T-helper 22 cell (primary cell): Measurements from ENCODE around the gene ADSL.
"Not testable (repeated sequence)": the region's sequence is repeated elsewhere in the genome, so short reads cannot be mapped to it uniquely, and the experiment has no call there.

Source experiments
- DNase-seq: peaks from one replicate; pipeline ENCODE4 v3.0.0-alpha.2; 2020; ENCODE audit warnings: low read depth

Gene ADSL

DNA sequence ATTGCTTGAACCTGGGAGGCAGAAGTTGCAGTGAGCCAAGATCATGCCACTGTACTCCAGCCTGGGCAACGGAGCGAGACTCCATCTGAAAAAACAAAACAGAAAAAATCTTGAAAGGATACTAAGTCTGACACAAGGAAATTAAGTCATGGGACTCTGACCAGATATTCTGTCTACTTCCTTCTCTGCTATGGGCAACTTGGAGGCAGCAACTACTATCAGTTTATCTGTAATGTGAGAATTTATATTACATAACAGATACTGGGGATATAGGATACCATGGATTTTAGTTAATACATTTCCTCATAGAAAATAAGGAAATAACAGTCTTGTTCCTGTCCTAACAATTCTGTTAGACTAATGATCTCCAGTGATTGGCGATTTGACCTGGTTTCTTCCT lies 22.5 kb downstream of the ADSL start:
- DNase-seq = no peak

DNA sequence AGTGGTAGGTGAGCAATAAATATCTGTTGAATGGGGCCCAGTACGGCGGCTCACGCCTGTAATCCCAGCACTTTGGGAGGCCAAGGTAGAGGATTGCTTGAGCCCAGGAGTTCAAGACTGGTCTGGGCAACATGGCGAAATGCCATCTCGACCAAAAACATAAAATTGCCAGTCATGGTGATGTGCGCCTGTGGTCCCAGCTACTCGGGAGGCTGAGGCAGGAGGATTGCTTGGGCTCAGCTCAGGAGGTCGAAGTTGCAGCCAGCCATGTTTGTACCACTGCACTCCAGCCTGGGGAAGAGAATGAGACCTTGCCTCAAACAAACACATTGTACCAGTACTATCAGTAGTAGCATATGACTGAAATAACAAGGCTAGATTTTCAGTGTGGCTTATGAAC lies 28.3 kb downstream of the ADSL start:
- DNase-seq = no peak

DNA sequence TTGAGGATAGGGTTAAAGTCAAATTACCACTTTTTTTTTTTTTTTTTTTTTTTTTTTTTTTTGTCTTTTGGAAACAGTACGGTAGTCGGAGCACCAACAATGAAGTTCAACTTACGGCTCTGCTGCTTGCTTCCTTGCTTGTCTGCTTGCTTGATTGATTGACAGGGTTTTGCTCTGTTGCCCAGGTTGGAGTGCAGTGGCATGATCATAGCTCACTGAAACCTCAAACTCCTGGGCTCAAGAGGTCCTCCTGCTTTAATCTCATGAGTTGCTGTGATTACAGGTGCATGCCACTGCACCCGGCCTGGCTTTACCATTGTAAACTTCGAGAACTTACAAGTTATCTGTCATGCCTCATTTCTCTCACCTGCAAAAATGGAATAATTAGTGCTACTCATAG lies 29.8 kb downstream of the ADSL start:
- DNase-seq = no peak

DNA sequence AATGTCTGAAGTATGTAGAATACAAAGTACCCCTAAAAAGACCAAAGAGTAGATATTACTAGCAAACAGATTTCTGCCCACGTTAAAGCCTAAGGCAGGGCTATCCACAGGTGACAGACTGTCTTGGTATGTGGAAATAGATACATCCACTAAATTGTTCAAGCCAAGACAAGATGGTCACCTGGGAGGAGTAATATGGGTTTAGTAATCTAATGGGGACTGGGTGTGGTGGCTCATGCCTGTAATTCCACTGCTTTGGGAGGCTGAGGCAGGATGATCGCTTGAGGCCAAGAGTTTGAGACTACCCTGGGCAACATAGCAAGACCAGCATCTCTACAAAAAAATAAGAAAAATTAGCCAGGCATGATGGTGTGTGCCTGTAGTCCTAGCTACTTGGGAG lies 31.6 kb downstream of the ADSL start:
- DNase-seq = no peak

DNA sequence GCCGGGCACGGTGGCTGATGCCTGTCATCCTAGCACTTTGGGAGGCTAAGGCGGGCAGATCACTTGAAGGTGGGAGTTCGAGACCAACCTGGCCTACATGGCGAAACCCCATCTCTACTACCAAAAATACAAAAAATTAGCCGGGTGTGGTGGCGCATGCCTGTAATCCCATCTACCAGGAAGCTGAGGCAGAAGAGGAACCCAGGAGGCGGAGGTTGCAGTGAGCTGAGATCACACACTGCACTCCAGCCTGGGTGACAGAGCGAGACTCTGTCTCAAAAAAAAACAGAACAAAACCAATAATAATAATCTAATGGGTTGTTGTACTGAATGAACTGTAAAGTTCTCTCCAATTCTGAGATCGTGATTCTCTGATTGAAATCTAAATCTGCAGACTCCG lies 32.1 kb downstream of the ADSL start:
- not testable (repeated sequence) for DNase-seq

DNA sequence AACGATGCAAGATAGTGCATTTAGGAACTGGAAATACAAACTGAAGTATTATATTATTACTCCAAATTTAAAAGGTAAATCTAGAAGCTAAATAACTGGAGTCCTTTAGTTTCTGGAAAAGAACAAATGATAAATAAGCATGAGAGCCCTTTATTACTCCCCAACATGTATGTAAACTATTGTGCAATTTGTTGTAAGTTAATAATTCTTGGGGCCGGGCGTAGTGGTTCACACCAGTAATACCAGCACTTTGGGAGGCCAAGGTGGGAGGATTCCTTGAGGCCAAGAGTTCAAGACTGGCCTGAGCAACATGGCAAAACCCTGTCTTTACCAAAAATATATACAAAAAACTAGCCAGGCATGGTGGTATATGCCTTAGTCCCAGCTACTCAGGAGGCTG lies 35.2 kb downstream of the ADSL start:
- DNase-seq = no peak

DNA sequence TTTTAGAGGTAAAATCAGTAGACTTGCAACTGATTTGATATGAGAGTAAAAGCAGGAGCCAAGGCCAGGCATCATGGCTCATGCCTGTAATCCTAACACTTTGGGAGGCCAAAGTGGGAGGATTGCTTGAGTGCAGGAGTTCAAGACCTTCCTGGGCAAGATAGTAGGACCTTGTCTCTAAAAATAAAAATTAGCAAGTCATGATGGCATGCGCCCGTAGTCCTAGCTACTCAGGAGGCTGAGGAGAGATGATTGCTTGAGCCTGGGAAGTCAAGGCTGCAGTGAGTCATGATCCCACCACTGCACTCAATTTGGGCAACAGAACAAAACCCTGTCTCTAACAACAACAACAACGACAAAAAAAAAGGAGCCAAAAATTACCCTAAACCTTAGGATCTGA lies 37.6 kb downstream of the ADSL start:
- DNase-seq = no peak

DNA sequence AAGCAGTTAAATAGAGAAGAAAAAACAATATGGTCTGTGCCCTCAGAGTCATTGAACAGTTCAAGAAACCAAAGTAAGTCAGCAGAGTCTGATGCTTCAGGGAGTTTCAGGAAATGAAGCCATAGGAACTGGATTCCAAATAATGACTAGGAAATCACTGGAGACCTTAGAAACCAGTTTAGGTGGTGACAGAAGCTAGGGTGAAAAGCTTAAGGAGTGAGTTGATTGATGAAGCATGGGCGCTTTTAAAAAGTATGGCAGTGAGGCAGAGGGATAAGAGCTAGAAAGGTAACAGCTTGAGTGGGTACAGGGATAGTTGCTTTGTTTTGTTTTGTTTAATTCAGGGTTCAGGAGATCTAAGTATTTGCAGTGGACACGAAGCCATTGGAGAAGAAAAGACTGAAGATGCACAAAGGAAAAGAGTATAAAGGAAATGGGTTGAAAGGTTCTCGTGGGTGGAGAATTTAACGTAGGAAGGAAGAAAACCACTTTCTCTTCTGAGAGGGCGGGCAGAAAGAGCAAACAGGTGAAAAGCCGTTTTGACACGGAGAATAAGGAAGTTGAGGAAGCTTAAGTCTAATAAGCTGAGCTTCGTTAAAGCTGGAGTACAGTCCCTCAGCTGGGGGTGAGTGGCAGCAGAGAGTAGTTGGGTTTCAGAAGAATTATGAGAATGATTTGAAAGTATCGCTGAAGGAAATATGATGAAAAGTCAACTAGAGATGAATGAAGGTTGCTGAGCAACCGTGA lies 38.9 kb downstream of the ADSL start:
- no peak for DNase-seq

DNA sequence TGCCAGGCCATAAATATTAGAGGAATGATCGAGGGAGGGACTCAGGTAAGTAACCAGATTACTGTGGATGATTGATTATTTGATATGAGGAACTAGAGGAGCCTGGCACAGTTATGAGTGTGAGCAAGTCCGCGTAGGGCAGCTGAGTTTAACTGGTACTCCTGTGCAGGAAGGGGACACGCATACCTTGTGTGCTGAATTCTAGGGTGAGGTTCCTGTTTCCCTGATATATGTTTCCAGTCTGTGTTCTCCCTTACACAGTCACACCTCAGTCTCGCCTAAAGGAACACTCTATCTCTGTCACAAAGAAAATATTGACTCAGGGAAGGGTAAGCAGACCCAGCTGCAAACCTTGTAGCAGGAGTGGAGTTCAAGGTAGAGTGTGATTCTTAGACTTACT lies 41.4 kb downstream of the ADSL start:
- no peak for DNase-seq

DNA sequence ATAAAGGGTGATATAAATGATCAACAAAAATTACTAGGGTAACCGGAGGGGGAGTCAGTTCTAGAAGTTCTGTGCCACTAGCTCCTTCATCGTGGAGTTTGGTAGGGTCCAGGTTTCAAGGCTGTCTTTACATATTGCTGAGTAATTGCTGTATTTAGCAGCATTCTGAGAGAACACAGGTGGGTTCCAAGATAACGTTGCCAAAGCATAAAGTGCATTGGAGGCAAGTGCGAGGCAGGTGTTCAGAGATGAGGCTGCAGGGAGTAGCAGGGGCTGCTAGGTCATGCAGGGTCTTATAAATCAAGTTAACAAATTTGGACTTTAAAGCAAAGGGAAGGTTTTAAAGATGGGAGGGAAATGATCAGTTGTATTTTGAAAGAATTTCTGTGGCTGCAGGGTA lies 41.9 kb downstream of the ADSL start:
- no peak for DNase-seq

DNA sequence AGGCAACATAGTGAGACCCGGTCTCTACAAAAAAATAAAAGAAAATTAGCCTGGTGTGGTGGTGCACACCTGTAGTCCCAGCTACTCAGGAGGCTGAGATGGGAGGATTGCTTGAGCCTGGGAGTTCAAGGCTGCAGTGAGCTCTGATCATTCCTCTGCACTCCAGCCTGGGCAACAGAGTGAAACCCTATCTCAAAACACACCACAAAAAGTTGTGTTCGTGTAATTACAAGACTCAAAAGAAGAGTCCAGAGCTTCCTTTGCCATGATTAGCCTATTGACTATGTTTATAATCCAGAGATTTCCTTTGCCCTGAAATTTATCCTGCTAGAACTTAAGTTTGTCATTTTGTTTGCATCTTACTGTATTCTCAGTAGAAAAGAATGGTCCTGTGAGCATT lies 45.1 kb downstream of the ADSL start:
- DNase-seq = no peak

DNA sequence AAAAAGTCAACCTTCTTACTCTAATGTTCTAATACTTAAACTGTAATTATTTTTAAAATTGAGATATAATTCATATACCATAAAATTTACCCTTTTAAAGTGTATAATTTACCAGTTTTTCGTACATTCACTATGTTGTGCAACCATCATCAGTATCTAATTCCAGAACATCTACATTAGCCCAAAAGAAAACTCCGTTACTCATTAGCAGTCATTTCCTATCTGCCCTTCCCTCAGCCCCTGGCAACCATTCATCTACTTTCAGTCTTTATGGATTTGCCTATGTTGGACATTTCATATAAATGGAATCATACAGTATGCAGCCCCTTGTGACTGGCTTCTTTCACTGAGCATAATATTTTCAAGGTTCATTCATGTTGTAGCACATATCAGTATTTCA lies 46.3 kb downstream of the ADSL start:
- DNase-seq = no peak

DNA sequence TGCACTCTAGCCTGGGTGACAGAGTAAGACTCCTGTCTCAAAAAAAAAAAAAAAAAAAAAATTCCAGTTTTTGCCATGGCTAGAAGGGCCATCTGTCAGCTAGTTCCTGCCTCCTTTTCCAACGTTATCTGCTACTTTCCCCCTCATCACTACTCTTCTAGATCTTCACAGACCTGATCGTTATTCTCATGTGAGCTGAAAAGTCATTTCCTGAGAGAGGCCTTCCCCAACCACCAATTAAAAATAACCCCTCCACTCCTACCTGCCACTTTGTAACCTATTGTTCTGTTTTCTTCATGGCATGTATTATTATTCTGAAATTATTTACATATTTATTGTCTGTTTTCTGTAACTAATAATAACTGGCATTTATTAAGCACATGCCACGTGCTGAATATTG lies 48.3 kb downstream of the ADSL start:
- no peak for DNase-seq

DNA sequence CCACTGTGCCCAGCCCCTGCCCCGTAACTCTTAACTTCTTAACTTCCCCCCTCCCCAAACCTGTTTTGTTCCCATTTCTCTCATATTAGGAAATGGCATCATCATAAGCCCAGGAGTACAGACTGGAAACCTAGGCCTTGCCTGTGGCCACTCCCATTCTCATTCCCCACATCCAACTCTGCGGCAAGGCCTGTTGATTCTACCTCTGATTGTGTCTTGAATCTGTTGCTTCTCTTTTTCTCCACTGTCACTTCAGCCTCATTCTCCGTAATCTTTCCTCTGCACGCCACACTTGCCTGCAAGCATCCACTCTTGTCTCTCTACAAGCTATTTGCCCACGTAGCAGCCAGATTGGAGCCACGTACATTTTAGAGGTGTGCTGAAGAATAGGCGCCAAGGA lies 49.3 kb downstream of the ADSL start:
- DNase-seq = no peak

DNA sequence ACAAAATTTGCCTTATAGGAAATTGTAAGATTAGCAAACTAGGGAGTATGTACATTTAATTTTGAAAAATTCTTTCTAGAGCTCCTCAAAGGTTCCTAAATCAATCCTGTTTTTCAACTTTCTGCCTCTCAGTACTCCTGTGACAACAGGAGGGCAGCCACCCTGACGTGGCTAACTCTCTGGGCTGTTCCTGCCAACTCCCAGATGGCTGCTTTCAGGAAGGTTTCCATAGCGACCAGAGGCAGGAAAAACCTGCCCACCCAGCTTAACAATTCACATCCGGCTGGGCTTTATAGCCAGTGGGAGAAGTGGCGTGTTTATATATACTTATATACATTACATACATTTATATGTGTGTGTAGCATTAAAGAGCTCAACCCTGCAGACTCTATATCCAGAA lies 50.6 kb downstream of the ADSL start:
- no peak for DNase-seq

DNA sequence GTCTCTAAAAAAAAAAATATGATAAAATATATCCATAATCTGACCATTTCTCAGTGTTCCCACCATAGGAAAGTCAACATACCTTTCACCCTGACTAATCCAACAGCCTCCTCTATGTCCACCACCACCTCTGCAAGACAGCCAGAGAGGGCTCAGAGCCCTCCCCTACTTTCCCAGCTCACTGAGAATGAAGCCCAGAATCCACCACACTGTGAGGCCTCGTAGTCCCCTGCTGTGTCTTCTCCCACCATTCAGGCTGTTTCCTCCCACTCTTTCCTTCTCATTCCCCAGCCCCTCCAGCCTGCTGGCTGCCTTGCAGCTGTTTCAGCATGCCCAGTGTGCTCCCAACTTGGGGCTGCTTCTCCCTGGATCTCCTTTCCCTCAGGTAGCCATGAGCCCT lies 51.1 kb downstream of the ADSL start:
- no peak for DNase-seq

DNA sequence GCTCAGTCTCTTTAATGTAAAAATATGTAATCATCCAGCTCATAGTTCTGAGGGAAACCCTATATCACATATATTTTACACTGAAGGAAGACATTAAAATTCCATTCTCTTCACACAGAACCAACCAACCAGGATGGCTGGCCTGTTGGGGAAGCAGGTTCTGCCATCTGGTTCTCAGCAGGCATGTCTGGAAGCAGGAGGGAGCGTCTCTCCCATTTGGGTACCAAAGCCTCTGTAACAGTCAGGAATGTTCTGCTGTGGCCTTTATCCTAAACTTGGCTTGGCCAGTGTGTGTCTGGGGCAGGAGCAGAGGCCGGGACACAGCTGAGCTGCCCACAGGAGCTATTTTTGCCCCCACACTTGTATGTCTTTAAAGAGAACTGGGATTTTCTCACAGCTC lies 53.3 kb downstream of the ADSL start:
- DNase-seq = no peak

DNA sequence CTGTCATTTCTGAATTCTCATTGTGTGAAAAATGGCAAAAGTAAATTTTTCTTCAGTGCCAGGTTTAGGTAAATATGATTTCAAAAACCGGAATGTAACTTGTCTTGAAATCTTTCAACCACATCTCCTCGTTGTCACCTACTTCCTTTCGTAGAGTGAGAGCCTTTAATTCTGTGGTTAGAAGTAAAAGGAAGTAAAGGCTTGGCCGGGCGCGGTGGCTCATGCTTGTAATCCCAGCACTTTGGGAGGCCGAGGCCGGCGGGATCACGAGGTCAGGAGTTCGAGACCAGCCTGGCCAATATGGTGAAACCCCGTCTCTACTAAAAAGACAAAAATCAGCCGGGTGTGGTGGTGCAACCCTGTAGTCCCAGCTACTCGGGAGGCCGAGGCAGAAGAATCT lies 53.9 kb downstream of the ADSL start:
- DNase-seq = peak; percentile 25

DNA sequence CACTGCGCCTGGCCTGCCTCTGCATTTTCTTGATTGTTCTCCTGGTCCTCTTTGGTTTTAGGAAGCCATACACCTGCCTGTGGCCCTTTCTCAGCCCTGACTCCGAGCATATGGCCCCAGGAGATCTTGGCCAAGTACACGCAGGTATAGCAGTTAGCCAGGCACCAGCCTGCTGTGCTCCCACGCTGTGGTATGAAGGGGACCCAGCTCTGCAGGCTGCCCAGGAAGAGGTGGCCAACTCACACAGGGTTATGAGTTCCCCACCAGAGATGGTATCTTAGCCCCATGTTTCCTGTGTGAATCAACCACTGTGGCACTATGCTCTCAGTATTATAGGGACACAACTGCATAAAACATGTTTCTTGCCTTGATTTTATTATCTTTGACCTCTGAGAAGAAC lies 55.2 kb downstream of the ADSL start:
- peak; percentile 56 for DNase-seq

DNA sequence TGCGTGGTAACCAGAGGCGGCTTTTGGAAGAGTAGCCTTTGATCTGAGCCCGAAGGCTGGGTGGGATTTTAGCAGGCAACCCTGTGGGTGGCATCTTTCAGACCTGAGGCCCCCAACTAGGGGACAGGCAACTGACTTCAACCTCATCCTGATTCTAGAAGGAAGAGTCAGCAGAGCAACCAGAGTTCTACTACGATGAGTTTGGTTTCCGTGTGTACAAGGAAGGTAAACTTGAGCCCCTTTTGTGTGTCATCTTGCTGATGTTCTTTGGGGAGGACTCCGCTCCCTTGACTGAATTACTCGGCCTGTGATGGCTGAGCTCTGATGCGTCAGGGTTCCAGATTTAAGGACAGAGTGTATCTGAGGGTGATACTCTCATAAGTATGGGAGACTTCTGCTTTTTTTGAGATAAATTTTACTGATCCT lies 55.7 kb downstream of the ADSL start:
- DNase-seq = no peak

DNA sequence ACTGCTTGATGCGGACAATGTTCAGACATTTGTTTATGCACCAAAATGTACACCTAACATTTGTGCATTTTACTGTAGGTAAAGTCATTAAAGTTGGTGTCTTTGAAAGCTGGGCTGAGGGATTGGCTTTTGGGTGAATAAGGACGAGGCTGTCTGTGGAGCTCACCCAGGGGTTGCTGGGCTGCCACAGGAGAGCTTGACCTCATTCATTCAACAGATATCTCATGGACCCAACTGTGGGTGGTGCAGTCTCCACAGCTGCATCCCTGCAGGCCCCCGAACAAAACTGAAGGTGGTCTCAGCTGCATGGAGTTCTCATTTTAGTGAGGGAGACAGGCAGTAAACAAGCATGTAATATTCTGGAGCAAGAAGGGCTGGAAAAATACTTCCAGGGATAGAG lies 56.8 kb downstream of the ADSL start:
- DNase-seq = no peak

DNA sequence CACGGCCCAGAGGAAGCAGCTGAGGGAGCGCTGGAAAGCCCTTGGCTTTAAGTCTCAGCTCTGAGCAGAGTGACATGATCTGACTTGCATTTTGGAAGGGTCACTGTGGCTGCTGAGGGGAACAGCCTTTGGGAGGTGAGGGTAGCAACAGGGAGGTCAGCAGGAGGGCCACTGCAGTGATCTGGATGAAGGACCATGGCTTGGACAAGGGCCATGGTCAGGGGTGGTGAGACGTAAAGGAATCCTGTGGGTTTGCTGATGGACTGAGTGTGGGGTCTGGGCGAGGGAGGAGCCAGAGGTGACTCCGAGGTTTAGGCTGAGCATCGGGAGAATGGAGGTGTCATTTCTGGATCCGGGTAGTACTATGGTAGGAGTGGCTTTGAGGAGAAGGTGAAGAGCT lies 57.4 kb downstream of the ADSL start:
- no peak for DNase-seq

DNA sequence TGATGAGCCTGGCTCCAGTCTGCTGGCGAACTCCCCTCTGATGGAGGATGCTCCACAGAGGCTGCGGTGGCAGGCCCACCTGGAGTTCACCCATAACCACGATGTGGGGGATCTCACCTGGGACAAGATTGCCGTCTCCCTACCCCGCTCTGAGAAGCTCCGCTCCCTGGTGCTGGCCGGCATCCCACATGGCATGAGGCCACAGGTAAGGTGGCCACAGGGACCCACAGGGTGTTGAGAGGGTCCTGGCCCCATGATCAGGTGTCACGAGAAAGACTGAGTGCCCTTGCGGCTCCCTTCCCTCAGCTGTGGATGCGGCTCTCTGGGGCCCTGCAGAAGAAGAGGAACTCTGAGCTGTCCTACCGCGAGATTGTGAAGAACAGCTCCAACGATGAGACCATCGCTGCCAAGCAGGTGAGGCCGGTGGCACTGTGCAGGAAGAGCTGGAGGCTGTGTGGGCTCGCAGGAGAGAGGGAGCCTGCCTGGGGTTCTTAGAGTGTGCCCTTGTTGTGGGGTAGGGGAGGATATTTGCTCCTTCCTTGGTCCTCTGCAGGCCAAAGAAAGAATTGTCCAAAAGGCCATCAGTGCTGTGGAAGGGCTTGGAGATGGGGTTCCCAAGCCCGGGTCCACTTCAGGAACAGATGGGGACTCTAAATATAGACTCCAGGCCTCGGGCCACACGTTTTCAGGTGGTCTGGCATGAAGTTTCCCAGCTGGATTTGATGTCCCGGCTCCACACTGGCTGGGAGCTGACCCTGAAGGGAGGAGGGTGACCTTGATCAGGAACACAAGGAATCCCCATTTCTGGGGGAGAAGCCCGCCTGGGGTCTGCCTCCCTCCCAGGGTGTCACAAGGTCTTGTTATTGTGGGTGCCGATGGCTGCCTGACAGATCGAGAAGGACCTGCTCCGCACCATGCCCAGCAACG lies 58.2 kb downstream of the ADSL start:
- DNase-seq = no peak
